Tibial nerve (tissue), 3 donors: ENCODE measurements around the gene GLYR1.

ENCODE experiments used
- POLR2A ChIP-seq, 2 donors: fragments of 450-650 bp; IDR thresholded peaks; one replicate each; pipeline ENCODE4 v1.6.1; 2017; ENCODE audit warnings: antibody characterized with exemption in 2 of 2, mild to moderate bottlenecking in 2 of 2, moderate library complexity in 2 of 2
- TF ChIP-seq, protein P1 (sequence below), 5 experiments: fragments of 200-600 bp in 3 of 5; fragments of 450-650 bp in 2 of 5; sonication (generic) in 3 of 5; IDR thresholded peaks; one replicate each; pipeline ENCODE4 v1.5.1; 2016 to 2019; ENCODE audit warnings: antibody characterized with exemption in 5 of 5, mild to moderate bottlenecking in 3 of 5, moderate library complexity in 2 of 5

DNA sequence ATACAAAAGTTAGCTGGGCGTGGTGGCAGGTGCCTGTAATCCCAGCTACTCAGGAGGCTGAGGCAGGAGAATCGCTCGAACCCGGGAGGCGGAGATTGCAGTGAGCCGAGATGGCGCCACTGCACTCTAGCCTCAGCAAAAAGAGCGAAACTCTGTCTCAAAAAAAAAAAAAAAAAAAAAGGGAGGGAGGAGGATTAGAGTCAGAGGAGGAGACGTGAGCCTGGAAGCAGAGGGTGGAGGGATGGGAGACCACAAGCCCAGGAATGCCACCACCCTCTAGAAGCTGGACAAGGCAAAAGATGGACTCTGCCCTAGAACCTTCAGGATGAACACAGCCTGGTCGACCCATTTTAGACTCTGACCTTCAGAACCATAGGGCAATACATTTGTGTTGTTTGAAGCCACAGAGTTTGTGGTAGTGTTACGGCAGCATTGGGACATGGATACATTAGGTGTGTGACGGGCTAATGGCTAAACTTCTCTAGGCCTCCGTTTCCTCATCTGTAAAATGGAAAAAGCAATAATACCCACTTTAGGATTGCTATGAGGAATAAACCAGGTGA, 54.1 kb downstream of the GLYR1 start:
- TF ChIP-seq POLR2A (IDR thresholded peaks at IDR 0.05): no peak
- TF ChIP-seq, protein P1, sequence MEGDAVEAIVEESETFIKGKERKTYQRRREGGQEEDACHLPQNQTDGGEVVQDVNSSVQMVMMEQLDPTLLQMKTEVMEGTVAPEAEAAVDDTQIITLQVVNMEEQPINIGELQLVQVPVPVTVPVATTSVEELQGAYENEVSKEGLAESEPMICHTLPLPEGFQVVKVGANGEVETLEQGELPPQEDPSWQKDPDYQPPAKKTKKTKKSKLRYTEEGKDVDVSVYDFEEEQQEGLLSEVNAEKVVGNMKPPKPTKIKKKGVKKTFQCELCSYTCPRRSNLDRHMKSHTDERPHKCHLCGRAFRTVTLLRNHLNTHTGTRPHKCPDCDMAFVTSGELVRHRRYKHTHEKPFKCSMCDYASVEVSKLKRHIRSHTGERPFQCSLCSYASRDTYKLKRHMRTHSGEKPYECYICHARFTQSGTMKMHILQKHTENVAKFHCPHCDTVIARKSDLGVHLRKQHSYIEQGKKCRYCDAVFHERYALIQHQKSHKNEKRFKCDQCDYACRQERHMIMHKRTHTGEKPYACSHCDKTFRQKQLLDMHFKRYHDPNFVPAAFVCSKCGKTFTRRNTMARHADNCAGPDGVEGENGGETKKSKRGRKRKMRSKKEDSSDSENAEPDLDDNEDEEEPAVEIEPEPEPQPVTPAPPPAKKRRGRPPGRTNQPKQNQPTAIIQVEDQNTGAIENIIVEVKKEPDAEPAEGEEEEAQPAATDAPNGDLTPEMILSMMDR (IDR thresholded peaks at IDR 0.05): no peak
